Ovary (tissue), 9 donors: ENCODE measurements around the gene KCNJ10. TPM values are rescaled to one million over a fixed set of nuclear protein-coding genes. Genes with fewer than 3 reads are reported as not detected.

Source experiments
- DNase-seq, 5 donors: peaks; one replicate each; pipeline ENCODE4 v3.0.0-alpha.2; 2019 to 2020
- H3K27ac ChIP-seq, 2 donors: fragments of 200-600 bp; one replicate each; pipeline versions ENCODE4 v1.5.1 to v1.8.0; 2019 to 2022
- H3K27me3 ChIP-seq: fragments of 200-600 bp; one replicate; pipeline ENCODE4 v1.8.0; 2022
- H3K36me3 ChIP-seq: fragments of 200-600 bp; sonication (generic); one replicate; pipeline ENCODE4 v1.5.1; 2019
- H3K4me1 ChIP-seq: one replicate; pipeline ENCODE4 v1.8.1; 2013; ENCODE audit warnings: mild to moderate bottlenecking, moderate library complexity; ENCODE audit not compliant: insufficient read depth
- H3K4me3 ChIP-seq: fragments of 200-600 bp; sonication (generic); one replicate; pipeline ENCODE4 v1.5.1; 2017
- H3K9me3 ChIP-seq, 2 donors: fragments of 200-600 bp in 1 of 2; sonication (generic) in 1 of 2; one replicate each; pipeline versions ENCODE4 v1.5.1 to v1.8.1; 2013 to 2019; ENCODE audit warnings: mild to moderate bottlenecking in 1 of 2, moderate library complexity in 1 of 2
- CTCF ChIP-seq, 3 donors: fragments of 450-650 bp in 2 of 3; fragments of 200-600 bp in 1 of 3; IDR thresholded peaks; one replicate each; pipeline versions ENCODE4 v1.5.1 to v1.8.0; 2016 to 2022; ENCODE audit warnings: antibody characterized with exemption in 3 of 3, mild to moderate bottlenecking in 1 of 3
- EP300 ChIP-seq: sonication (generic); formaldehyde crosslinking; IDR thresholded peaks from one replicate; pipeline ENCODE4 v1.6.1; 2017; ENCODE audit warnings: antibody characterized with exemption
- POLR2A ChIP-seq: fragments of 450-650 bp; IDR thresholded peaks from one replicate; pipeline ENCODE4 v1.6.1; 2017; ENCODE audit warnings: antibody characterized with exemption, mild to moderate bottlenecking, moderate library complexity
- WGBS, 3 donors: extraction: QIAGEN DNeasy Blood & Tissue Kit in 1 of 3; methylation state at CpG; one replicate each; pipeline versions ENCODE4 v1.1.5 to v1.1.7; 2013 to 2017; 5-methylcytosine and 5-hydroxymethylcytosine counted together
- intact Hi-C, 4 donors: fragments of 100-400 bp; cut with DNase I; formaldehyde crosslinking; loops; one replicate each; pipeline versions ENCODE4 v1.11.0 to v1.15.1; 2022 to 2023
- polyA plus RNA-seq, 2 donors: library from polyadenylated mRNA; stranded (reverse); fragments of 200-250 nt in 1 of 2; fragments of 350-450 nt in 1 of 2; fragmentation: Illumina TruSeq in 1 of 2; extraction: RNeasy Lipid Tissue Mini Kit (QIAGEN cat#74804) in 1 of 2; gene quantifications; one replicate each; pipeline ENCODE4 v1.2.3, GENCODE V29; 2013 to 2014
- total RNA-seq, 7 donors: library from RNA; depleted of rRNA in 2 of 7; stranded (reverse); fragments of >200 nt in 2 of 7; fragmentation: NEBNext Ultra II Directional in 3 of 7; extraction: Animal tissue kit (Norgen Biotek cat#: 25700) in 3 of 7; gene quantifications; one replicate each; pipeline versions ENCODE4 v1.1.0 to v1.2.4, GENCODE V29; 2016 to 2023
- donor health status: DM: no; HTN: no; CAD: no; lungs with moderate emphysema.
- donor health status: DM: no; HTN: no; CAD: no.
- donor health status: Bipolar disorder and iron deficiency.
- donor health status: DM: yes; HTN: yes; CAD: no.
- donor health status: DM: no; HTN: no; CAD: no.
- donor health status: DM: yes; HTN: yes; CAD: no.

The KCNJ10 gene
- total and polyA plus RNA-seq, 9 donors: 0.02 to 0.28 (median 0.17) TPM; not detected in 5

- intact Hi-C loops: loop anchor here in 1 of 4 donors (10.0 kb wide), 1 partner anchor 78 kb away; the partner anchor contains the start of gene CASQ1
- Histone ChIP-seq H3K4me1 (peaks cover 23% of the 10 kb centered on the region), H3K36me3 (no peaks in the 10 kb centered on the region), H3K27me3 (no peaks in the 10 kb centered on the region), H3K4me3 (no peak overlapping the region), H3K27ac (peak overlapping the region in 1 of 2 donors; percentile 60), H3K9me3 (no peaks in the 10 kb centered on the region)
- TF ChIP-seq CTCF (IDR thresholded peaks at IDR 0.05): no peak
- 37 to 55% (median 54%) methylated on average over 11 to 12 of the region's 12 CpGs for WGBS, 3 donors
- DNase-seq: no peak
Measured at GRCh38 chr1:160116283-160117147, 46.6 kb upstream of the KCNJ10 start.

- intact Hi-C loops: loop anchor here in 1 of 4 donors (10.0 kb wide), 1 partner anchor 79 kb away; the partner anchor contains the start of gene CASQ1
- Histone ChIP-seq H3K27ac (peak within 1 kb of the TSS in 1 of 2 donors; percentile 60), H3K27me3 (no peaks in the 10 kb centered on the region), H3K9me3 (no peaks in the 10 kb centered on the region), H3K36me3 (no peaks in the 10 kb centered on the region), H3K4me1 (peaks cover 23% of the 10 kb centered on the region), H3K4me3 (no peak within 1 kb of the TSS)
- DNase-seq: peak in 1 of 5 donors; percentile 49
- no peak for TF ChIP-seq POLR2A
- TF ChIP-seq EP300: no peak
- no peak for TF ChIP-seq CTCF (IDR thresholded peaks at IDR 0.05)
- 26 to 33% (median 30%) methylated on average over 16 of the region's 16 CpGs for WGBS, 3 donors
Measured at GRCh38 chr1:160115545-160116282, 45.8 kb upstream of the KCNJ10 start, which contains the start of gene ATP1A2. TSS of gene ATP1A2 (plus strand) at chr1:160115759. CDS start at chr1:160115862, 103 bp downstream.

GRCh38 chr1:160114085-160114484 lies 44.1 kb upstream of the KCNJ10 start:
- Histone ChIP-seq H3K36me3 (no peaks in the 10 kb centered on the region), H3K27ac (peak overlapping the region in 1 of 2 donors; percentile 60), H3K4me3 (no peak overlapping the region), H3K4me1 (peaks cover 25% of the 10 kb centered on the region), H3K27me3 (no peaks in the 10 kb centered on the region), H3K9me3 (no peaks in the 10 kb centered on the region)
- TF ChIP-seq CTCF (IDR thresholded peaks at IDR 0.05): no peak
- no peak for TF ChIP-seq EP300
- TF ChIP-seq POLR2A: no peak
- WGBS, 3 donors: 48 to 64% (median 54%) methylated on average over 4 of the region's 4 CpGs
- DNase-seq: peak in 1 of 5 donors; percentile 79
- intact Hi-C loops: loop anchor here in 1 of 4 donors (10.0 kb wide), 1 partner anchor 81 kb away; the partner anchor contains the start of gene CASQ1

- Histone ChIP-seq H3K9me3 (no peaks in the 10 kb centered on the region), H3K4me3 (no peak overlapping the region), H3K4me1 (peaks cover 23% of the 10 kb centered on the region), H3K27me3 (no peaks in the 10 kb centered on the region), H3K27ac (peak overlapping the region in 1 of 2 donors; percentile 60), H3K36me3 (no peaks in the 10 kb centered on the region)
- TF ChIP-seq CTCF (IDR thresholded peaks at IDR 0.05): no peak
- TF ChIP-seq EP300: no peak
- TF ChIP-seq POLR2A: no peak
- intact Hi-C loops: loop anchor here in 1 of 4 donors (10.0 kb wide), 1 partner anchor 81 kb away; the partner anchor contains the start of gene CASQ1
- DNase-seq: no peak
- WGBS, 3 donors: 79 to 92% (median 81%) methylated on average over 8 of the region's 8 CpGs
Measured at GRCh38 chr1:160113407-160113806, 43.4 kb upstream of the KCNJ10 start.
